Stimulated activated CD4-positive, alpha-beta T cell treated with anti-CD3 and anti-CD28 coated beads, Interleukin-2, amount 100 ng/mL, for 48 hours (primary cell): Measurements from ENCODE around the gene RPAP3.

Experiments used
- DNase-seq, 2 donors: peaks; one replicate each; pipeline ENCODE4 v3.0.0-alpha.2; 2020

Gene RPAP3

DNA sequence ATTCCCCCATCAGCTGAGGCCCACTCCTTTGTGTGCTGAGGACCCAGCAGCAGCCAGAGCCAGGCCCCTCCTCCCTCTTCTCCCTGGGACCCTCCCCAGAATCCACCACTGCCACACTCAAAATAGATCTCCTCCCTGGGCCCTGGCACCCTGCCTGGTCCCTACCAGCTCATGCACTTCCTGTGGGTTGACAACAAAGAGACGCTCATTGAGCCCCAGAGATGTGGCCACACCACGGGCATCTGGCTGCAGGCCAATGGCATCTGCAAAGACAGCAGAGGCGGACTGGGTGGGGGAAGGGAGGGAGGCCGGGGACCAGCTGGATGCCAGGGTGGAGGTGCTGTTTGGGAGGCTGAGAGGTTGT is 35.5 kb upstream of the RPAP3 start:
- DNase-seq = peak; percentile 26 to 31

DNA sequence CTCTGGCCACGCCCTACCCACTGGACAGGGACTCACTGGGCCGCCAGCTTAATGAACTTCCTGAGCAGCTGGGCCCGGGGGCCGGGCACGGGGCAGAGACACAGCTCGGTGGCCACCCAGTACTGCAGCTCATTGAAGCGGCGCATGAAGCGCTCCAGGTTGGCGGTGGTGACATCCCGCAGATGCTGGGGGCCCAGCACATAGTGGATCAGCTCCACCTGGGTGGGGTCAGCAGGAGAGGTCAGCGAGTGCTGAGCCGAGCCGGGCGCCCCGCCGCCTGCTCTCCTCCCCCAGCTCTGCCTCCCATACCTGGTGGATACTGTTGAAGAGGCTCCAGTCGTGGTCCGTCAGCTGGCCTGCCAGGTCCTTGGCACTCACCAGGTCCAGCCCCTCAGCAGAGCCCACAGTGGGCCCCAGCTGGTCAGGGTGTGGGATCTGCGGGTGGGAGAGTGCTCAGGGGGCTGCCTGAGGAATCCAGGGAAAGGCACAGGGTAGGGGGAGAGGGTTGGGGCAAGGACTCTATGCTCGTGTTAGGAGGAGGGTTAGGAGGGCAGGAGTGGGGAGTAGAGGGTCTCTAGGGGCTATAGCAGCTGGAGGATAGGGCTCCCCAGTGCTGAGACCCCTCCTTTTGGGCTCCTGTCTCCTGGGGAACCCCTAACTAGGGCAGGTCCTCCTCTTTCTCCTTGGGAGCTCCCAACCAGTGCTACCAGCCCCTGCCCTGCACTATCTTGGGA is 34.9 kb upstream of the RPAP3 start:
- no peak for DNase-seq

- no peak for DNase-seq
These were observed 34.1 kb upstream of the RPAP3 start for GRCh38 chr12:47739979-47740378.

DNA sequence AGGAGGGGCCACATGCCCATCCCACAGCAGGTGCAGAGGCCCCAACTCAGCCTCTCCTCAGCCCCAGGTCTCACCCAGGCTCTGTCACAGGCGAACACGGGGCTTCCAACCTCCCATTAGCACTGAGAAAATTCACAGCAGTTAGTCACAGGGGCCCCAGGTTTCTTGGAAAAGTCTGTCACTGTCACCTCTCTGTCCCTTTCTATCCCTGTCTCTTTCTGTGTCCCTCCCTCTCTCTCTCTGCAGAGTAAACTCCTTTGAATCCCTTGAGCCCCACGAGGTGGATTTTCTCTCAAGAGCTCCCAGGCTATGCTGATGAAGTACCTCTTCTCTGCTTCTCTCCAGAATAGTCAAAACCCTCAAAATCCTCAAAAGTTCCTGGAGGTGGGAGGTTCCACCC is 33.5 kb upstream of the RPAP3 start:
- no peak for DNase-seq

- DNase-seq = no peak
These were observed 32.2 kb upstream of the RPAP3 start for GRCh38 chr12:47737936-47738594.

DNA sequence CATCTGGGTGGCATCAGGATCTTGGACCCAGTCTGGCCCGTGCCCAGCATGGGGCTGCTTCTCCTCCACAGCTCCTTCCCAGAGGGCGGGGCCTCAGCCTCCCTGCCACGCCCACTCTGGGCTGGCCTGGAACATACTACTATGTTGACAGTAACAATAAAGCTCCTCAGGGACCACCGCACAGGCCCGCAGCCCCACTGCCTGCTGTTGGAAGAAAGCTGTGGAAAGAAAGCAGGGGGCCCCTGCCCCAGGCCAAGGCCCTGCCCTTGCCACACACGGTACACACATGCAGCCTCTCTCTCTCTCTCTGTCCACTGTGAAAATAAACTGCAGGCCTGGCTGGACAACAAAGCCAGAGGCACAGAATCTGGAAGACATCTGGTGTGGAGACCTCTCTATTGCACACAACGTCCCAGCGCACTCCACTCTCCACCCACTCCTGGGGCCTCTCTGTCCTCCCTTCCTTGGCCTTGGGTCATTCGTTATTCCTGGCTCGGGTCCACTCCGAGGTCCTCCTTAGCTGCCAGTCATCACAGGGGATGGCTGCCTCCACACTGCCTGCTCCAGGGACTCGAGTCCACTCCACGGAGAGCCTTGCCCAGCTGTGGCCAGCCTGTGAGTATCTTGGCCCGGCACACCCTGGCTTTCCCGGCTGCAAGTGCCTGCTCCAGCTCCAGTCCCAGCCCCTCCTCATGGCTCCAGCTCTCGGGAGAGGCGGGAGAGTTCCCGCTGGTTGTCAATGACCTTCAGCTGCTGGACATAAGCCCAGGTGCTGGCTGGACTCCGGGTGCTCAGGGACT is 31.2 kb upstream of the RPAP3 start:
- DNase-seq = no peak

DNA sequence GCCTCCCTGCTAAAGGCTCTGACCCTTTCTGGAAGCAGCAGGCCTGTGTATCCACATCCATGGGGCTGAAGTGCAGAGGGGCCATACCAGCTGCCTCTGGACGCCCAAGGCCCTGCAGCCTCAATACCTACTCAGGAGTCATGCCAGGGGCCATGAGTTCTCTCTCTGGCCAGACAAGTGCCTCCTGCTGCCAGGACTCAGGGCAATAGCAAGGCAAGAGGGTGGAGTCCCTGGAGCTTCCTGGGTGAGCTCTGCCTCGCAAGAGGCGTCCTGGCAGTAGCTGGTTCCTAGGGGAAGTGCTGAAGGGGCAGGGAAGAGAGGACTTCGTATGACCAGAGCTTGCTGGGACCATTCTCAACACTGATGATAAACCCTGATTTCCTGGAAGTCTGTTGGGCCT is 30.4 kb upstream of the RPAP3 start:
- DNase-seq = no peak

DNA sequence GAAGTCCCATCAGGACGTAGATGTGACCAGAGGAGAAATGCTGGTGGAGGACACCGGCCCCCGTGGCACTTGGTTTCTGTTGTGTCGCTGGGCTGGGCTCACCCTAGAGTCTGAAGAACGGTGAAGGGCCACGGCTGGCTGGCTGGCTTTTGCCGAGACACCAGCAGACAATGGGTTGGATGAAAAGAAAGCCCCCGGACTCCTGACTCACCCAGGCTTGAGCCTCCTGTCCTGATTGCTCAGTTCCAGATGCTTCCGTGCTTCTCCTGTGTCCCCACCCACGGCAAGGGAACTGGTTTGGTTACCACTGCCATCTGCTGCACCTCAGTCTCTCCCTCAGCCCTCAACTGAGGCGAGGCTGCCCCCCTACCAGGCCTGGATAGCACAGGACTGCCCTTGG is 29.8 kb upstream of the RPAP3 start:
- DNase-seq = no peak

GRCh38 chr12:47734725-47735480 is 29.1 kb upstream of the RPAP3 start:
- no peak for DNase-seq

- DNase-seq = no peak
These were observed 27.3 kb upstream of the RPAP3 start for GRCh38 chr12:47733142-47733541.

- DNase-seq = no peak
These were observed 26.7 kb upstream of the RPAP3 start for GRCh38 chr12:47732504-47732903.

DNA sequence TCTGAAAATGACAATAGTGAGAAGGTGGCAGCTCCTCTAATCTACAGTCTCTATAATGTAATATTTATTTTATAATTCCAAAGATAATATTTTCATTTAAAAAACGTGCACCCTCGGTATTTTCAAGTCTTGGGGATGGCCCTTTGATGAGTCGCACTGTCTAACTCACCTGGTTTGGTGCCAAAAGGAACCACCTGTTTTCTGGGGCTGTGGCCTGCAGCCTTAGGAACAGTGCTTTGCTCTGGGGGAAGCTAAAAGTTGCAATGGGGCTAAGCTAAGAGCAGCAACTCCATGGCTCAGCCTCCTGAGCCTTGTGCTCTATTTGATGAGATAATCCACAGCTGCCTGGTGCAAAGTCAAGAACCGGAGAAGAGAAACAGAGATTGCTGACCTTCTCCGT is 25.9 kb upstream of the RPAP3 start:
- no peak for DNase-seq

DNA sequence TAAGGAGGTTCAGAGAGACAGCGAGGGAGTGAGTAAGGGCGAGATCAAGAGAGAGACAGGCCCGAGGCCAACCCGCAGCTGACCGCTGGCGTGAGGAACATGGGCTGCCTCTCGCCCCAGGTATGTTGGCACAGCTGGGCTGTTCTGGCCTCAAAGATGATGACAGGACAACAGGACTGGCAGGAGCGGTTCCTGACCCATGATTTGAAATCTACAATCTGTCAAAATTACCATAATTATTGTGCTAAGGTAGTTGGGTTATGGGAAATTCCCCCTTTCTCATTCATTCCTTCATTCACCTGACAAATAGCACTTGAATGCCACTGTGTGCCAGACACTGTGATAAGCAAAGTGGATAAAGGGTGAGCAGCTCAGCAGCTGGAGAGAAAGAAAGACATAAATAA is 24.5 kb upstream of the RPAP3 start:
- DNase-seq = no peak

GRCh38 chr12:47729233-47729632 is 23.4 kb upstream of the RPAP3 start:
- no peak for DNase-seq

DNA sequence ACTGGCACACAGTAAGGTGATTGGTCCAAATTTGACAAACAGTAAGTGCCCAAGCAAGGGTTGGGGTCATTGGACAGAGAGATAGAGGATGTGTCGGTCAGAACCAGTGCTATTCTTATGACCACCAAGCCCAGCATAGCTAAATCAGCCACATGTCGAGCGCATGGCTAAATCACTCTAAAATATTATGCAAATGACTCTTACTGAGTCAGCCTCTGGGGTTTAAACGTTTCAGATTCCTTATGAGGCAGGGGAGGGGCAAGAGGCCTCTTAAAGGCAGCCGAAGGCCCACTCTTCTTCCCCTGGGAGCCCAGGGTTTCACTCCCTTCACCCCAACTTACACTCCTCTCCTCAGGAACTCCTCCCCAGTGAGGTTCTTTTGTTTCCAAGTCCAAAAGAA is 20.1 kb upstream of the RPAP3 start:
- no peak for DNase-seq

- DNase-seq = no peak
These were observed 19.4 kb upstream of the RPAP3 start, which contains the start of gene ENDOU for GRCh38 chr12:47725091-47725772. Gene ENDOU, minus strand, starts transcription at chr12:47725490. Its CDS starts 77 bp downstream, at chr12:47725413.

DNA sequence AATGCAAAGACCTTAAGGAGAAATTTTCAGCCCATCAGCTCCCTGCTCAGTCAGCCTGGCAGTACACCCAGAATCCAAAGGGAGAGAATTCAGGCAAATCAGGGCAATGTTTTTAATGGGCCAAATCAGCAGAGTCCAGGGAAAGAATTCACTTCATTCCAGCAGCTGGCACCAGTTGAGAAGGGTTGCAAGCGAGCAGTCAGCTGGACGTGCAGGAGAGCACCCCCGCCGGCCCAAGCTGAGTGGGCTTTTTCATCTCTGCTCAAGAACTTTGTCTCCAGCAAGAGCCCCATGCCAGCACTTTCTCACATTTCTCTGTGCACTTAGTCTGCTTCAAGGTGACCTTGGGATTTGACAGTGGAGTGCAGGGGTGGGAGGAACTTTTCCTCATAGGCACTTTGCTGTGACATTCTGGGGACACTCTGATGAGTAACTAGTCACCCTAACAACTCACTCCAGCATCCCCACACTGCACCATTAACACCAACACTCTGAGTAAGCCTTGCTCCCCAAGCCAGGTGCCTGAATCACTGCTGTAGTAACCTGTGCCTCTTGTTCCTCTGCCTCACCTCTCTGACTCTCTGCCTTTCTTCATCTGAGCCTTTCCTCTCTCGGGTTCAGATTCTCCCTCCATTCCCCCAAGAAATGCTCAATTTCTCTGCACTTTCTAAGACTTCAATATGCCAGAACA is 17.3 kb upstream of the RPAP3 start:
- no peak for DNase-seq

GRCh38 chr12:47722136-47722834 is 16.5 kb upstream of the RPAP3 start:
- no peak for DNase-seq

GRCh38 chr12:47721431-47721973 is 15.7 kb upstream of the RPAP3 start:
- DNase-seq = no peak

- no peak for DNase-seq
These were observed 12.7 kb upstream of the RPAP3 start for GRCh38 chr12:47718531-47718930.
